NCI-H774 (cell line): Measurements from ENCODE around the gene HOXA5.

ENCODE experiments used
- DNase-seq: peaks from one replicate; lab custom pipeline; 2025; lab: John Stamatoyannopoulos, UW

Gene HOXA5

GRCh38 chr7:27148031-27148755 lies 4.7 kb upstream of the HOXA5 start:
- DNase-seq = no peak

DNA sequence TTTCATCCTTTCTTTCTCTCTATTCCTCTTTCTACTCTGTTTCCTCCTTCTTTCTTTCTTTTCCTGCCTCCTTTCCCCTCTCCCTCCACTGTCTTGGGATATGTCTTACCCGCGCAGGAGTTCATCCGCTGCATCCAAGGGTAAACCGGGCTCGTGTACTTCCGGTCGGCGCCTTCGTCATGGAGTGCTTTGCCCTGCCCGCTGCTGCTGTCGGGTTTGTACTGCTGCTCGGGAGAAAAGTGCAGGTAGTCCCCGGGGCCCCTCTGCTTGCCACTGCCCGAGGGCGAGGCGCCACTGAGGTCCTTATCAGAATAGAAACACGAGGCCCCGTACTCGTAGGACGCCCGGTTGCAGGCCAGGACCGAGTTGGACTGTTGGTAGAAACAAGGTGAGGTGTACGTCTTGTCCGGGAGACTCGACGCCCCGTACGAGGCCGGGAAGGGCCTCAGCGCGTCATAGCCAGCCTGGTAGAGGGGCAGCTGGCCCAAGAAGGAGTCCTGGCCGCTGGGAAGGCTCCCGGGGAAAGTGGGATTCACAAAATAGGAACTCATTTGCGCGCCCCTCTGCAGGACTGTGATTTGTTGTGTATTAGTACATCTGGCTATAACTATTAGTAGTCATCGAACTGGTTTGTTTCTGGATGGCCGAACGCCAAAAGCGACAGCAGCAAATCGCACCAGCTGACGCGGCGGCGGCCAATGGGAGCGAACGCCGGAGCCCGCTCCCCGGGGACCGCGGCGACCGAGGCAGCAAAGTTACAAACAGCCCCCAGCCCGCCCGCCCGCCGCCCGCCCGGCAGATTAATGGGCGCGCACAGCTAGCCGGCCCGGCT lies 3.9 kb upstream of the HOXA5 start, which contains the start of gene HOXA6:
HOXA6 (minus strand) TSS at position 576 of the 832 bp plus-strand sequence; CDS start at position 551, 25 bp downstream.
- DNase-seq = no peak

- no peak for DNase-seq
Measured at GRCh38 chr7:27146491-27147198, 3.2 kb upstream of the HOXA5 start.

- DNase-seq = no peak
Measured at GRCh38 chr7:27145914-27146412, 2.5 kb upstream of the HOXA5 start.

DNA sequence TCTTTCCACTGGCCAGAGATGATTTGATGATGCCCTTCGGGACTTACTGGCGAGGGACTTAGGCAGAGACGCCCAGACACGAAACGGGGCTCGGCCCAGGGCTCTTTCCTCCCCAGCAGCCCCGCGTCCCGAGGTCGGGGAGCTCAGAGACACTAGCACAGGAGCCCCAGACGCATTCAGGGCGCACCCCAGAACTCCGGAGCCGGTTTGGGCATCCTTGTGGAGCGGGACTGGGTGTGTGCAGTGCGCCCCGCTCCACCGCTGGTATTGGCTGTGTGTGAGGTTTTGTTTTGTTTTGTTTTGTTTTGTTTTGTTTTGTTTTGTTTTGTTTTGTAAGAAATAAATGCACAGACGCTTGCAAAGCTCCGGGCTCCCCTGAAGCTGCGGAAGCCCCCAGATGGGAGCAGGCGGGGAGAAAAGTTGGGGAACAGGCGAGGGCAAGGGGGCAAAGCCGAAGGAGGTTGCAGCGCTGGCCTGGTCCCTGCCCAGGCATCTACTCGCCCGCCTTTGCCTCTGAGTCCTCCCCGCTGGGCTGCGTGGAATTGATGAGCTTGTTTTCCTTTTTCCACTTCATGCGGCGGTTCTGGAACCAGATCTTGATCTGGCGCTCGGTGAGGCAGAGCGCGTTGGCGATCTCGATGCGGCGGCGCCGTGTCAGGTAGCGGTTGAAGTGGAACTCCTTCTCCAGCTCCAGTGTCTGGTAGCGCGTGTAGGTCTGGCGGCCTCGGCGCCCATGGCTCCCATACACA lies 1.9 kb upstream of the HOXA5 start:
- no peak for DNase-seq

- no peak for DNase-seq
Measured at GRCh38 chr7:27144781-27145164, 1.3 kb upstream of the HOXA5 start.

DNA sequence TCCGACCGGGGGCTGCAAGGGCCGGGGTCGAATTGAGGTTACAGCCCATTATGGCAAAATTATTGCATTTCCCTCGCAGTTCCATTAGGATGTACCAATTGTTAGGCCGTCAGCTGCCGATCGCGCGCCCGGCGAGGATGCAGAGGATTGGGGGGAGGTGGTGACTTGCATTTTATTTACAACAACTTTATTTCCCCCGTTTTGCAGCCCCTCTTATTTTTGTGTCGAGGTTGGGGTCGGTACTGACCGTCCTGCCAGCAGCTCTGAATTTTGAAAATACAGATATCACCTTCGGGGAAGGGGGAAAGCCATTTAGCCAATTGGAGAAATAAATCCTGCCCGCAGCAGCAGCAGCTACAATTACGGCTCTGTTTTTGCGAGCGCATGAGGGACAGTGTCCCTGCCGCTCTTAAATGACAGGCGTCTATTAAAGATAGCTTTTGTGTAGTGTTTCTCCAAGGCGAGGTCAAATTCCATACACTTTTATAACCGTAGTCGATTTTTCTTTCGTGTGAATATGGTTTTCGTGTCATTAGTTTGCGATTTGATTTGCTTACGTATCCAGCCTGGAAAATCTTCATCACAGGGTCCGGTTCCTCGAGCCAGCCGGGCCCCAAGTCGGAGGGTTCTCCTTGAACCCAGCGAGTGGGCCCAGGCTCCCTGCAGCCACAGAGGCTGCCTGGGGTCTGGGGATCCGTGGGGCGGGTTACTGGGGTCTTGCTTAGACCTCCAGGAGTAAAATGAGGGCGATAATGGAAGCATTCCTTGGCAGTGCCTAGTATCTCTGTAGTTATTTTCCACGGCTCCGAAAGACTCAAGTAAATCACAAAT lies 684 bp upstream of the HOXA5 start:
- no peak for DNase-seq

- no peak for DNase-seq
Measured at GRCh38 chr7:27142580-27143022, 880 bp downstream of the HOXA5 start.

DNA sequence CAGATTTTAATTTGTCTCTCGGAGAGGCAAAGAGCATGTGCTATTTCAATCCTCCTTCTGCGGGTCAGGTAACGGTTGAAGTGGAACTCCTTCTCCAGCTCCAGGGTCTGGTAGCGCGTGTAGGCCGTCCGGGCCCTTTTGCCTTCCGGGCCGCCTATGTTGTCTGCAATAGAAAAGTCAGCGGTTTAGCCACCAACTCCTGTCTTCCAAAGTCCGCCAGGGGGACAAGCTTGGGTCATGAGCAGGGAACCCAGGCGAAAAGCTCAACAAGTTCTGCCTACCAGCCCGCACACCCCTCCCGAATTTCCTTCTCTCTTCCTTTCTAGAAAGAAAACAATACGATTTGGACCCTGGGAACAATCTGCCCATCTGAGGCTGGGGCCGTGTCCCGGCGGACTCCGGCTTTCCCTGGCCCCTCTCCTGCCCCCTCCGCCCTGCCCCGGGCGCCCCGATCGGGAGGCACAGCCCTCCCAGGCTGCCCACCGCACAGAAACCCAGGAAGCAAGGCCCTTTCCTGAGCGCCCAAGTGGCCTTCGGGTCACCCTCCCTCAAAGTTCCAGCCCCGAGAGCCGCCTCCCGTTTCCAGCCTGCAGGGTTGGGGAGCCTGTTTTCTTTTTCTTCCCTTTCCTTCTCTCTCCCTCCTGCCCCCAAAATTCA lies 1.4 kb downstream of the HOXA5 start:
- no peak for DNase-seq

DNA sequence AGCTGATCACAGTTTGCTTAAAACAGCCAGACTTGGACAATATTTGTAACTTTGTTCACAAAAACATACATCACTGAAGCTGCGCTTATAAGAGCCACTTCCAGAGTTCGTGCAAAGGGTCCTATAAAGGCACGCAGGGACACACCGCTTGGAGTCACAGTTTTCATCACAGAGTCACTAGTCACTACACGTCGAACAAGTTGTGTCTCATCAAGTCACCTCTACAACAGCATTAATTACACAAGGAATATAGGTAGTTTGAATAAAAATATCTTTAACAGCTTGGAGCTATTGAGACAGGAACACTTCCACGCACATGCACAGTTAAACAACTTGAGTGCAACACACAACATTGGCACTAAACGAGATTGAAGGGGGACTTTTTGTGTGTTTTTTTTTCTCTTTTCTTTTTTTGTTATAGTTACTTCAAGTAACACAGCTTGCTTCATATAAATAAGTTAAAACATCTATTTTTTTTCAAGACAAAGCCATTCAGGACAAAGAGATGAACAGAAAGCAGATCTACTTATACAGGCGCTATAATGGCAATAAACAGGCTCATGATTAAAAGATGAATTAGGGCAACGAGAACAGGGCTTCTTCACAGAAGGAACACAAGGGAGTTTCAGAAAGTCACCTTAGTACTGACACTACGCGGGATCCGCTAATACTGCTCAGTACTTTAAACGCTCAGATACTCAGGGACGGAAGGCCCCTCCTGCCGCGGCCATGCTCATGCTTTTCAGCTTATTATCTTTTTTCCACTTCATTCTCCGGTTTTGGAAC lies 2.2 kb downstream of the HOXA5 start:
- no peak for DNase-seq

DNA sequence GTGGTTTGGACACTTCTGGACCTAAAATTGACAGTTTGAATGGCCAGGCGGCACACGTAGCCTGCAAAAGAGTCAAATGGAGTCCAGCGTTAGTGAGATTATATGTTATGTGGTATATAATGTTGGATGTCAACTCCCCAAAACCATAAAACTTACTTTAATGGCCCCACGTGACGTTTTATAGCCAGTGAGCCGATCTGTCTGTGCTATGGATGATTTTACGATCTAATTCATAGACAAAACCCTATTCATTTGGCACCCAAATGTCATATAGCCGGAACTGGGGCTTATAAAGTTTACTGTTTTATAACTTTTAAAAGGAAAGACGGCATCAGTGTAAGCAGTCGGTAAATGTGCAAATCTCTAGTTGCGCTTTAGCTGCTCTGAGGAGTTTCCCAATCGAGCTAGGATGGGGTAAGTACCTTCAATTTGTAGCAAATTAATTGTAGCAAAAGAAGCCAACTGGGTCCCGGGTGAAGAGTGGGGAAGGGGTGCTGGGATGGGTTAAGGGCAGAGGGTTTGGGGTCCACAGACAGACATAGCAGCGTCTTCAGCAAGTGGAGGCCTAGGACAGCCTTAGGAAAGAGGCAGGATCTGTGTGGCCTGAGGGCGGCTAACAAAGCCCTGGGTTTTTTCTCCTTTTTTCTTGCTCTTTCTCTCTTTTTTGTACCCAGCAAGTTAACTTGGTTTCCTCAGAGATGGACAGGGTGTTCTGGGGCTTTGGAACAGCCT lies 3.2 kb downstream of the HOXA5 start:
- no peak for DNase-seq

- no peak for DNase-seq
Measured at GRCh38 chr7:27139334-27140125, 4.0 kb downstream of the HOXA5 start.

DNA sequence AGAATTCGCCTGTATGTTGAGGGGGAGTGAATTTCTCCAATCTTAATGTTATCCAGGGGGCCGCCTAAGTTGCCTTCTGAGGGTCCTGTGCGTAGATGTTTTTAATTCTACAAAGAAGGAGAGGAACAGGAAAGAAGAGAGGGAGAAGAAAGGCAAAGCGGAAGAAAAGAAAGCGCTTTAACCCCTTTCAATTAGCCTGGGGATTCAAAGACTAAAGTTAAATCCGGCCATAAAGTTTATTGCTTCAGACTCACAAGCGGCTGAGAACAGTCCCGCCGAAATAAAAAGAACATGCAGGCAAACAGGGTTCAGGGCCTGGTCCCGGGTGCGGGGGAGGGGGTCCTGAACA lies 4.5 kb downstream of the HOXA5 start:
- no peak for DNase-seq

DNA sequence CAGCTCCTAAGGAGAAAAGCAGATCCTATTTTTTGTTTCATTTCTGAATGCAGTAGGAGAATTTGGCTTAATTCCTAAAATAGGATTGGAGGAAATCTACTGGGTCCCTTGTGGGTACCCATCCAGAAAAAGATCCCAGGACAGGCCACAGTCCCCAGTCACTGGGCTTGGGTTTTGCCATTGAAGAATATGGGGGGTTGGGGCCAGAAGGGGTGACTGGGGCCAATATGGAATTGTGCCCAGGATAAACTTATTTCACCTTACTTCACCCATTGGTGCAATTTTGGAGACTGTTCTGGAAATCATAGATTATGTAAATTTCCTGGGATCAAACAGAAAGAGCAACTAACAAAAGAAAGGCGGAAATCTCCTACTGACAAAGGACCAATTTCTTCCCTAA lies 5.0 kb downstream of the HOXA5 start:
- no peak for DNase-seq

DNA sequence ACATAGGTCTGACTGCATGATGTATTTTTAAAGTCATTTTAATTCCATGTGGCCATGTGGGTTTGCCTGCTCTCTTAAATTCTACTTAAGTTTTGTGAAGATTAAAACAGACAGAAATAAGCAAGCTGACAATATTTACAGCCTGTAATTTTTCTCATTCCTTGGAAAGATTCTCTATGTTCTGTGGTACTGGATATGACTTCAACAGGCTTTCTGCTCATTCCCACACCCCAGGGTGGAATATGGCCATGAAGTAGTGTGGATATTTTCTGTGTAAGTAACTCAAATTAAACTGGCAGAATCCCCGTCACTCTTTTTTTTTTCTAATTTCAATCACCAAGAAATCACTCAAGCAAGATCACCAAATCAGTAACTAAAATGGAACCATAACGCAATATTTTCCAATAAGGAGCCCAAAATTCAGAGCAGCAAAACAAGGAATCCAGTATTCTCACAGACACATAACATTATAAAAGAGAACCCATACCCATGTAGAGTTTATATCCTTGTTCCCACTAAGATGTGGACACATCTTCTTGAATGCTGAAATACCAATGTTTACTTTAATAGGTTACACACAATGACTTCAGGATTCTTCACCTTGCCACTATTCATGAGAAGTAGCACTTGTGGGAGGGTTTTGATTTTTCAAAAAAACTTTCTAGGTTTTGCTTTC lies 5.7 kb downstream of the HOXA5 start:
- no peak for DNase-seq

DNA sequence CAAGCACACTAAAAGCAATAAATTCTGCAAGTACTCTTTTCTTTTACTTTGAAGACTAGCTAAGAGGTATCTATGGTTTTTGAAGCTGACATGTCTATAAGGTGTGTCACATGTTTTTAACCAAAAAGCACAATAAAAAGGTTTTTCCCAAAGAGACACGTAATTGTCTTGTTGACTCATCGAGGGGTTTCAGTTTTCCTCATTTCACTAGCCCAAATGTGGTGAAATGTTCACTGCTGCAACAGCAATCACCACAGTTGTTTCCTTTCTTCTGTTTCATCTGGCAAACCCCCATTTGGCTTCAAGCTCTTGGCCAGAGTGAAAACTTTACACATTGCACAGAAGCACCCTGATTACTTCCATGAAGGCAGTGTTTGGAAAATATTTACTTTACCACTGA lies 9.1 kb downstream of the HOXA5 start:
- DNase-seq = no peak

DNA sequence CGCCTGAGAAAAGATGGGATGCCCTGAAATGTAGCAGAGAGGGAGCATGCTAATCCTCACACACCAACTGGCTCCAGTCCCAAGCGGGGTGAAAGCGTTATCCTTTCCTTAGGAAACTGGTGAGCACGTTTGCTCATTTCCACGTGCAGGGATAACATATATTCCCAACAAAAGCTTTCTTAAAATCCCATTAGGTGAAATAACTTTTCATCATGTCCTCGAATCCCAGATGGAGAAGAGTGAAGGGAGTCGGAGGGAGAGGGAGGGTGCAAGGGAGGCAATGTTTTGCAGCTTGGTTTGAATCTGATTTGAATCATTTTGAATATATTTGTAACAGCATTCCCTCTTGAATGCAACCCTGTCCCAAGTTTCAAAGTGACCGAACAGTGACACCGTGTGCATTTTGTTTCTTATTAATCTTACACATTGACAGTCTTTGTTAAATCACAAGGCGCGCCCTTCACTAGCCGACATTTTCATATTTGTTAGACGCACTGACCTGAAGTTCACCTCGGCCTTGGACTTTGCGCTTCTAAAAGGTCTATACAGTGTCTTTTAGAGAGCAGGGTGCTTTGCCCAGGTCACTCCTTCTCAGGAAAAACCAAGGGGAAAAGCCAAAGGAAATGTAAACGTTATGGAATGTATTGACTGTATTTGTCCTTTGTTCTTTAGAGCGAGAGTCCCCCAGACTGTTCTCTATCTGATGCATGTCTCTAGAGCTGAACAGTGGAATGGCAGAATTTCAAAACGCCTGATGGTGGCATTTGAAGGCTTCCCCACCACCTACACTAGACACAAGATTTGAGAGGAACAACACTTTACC lies 9.9 kb downstream of the HOXA5 start:
- DNase-seq = no peak
